GM12865 (cell line): ENCODE data around the gene C1orf216.

ENCODE experiments used
- DNase-seq: peaks from one replicate; pipeline ENCODE4 v3.0.0; 2010; ENCODE audit warnings: low read depth
- H3K4me3 ChIP-seq: 2 replicates; pipeline ENCODE4 v1.5.1; 2011; ENCODE audit warnings: mild to moderate bottlenecking, low read depth, low read length, control low read depth
- TF ChIP-seq, protein P1 (sequence below): IDR thresholded peaks from 2 replicates; pipeline ENCODE4 v1.5.1; 2011; ENCODE audit warnings: low read length, control low read depth, low read depth, inconsistent platforms; ENCODE audit not compliant: insufficient read depth; ENCODE audit errors: missing control alignments

C1orf216 gene, protein sequence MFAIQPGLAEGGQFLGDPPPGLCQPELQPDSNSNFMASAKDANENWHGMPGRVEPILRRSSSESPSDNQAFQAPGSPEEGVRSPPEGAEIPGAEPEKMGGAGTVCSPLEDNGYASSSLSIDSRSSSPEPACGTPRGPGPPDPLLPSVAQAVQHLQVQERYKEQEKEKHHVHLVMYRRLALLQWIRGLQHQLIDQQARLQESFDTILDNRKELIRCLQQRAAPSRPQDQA

GRCh38 chr1:35718492-35719336 is at the start of gene C1orf216:
C1orf216 (minus strand) TSS chr1:35718884; CDS start chr1:35716321, 2,563 bp downstream.
- TF ChIP-seq, protein P1, sequence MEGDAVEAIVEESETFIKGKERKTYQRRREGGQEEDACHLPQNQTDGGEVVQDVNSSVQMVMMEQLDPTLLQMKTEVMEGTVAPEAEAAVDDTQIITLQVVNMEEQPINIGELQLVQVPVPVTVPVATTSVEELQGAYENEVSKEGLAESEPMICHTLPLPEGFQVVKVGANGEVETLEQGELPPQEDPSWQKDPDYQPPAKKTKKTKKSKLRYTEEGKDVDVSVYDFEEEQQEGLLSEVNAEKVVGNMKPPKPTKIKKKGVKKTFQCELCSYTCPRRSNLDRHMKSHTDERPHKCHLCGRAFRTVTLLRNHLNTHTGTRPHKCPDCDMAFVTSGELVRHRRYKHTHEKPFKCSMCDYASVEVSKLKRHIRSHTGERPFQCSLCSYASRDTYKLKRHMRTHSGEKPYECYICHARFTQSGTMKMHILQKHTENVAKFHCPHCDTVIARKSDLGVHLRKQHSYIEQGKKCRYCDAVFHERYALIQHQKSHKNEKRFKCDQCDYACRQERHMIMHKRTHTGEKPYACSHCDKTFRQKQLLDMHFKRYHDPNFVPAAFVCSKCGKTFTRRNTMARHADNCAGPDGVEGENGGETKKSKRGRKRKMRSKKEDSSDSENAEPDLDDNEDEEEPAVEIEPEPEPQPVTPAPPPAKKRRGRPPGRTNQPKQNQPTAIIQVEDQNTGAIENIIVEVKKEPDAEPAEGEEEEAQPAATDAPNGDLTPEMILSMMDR, result no peak
- H3K4me3 ChIP-seq, result peak within 1 kb of the TSS; percentile 83
- DNase-seq, result peak; percentile 73

GRCh38 chr1:35764283-35764682 is 45.6 kb upstream of the C1orf216 start:
- TF ChIP-seq, protein P1, result no peak
- DNase-seq, result no peak
- H3K4me3 ChIP-seq, result no peak overlapping the region

DNA sequence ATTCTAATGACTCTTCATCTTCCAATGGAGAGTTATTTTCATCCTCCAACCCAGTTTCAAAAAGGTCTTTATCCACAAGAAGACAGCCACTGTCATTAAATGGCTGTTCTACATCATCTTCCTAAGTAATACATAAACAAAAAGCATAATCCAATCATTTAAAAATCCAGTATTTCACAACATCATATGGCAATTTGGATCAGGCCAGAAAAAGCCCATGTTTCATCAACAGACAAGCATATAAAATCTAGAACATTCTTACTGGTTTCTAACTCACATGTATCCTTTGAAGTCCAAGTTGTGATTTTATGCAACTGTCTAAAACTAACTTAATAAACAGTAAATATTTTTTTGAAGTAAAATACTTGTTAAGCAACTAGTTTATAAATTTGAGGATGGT is 44.5 kb upstream of the C1orf216 start:
- TF ChIP-seq, protein P1, result no peak
- H3K4me3 ChIP-seq, result no peak overlapping the region
- DNase-seq, result no peak

DNA sequence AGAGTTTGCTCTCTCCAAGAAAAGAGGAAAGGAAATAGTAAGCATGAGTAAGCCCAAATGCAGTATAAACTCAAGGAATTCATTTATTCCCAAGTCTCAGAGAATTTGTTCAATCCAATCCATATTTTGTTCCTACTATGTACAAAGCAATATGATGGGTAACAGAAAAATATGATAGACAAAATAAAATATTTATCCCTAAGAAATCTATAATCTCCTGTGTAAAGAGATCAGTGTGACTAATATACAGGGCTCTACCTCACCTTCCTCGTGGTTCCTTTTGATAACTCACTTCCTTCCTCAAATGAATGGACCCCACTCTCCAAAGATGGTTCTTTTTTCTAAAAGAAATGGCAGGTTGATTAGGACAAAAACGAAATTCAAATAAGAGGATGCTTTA is 43.5 kb upstream of the C1orf216 start:
- no peak for DNase-seq
- no peak overlapping the region for H3K4me3 ChIP-seq
- TF ChIP-seq, protein P1, result no peak

- DNase-seq, result no peak
- TF ChIP-seq, protein P1, result no peak
These were observed 37.4 kb upstream of the C1orf216 start for GRCh38 chr1:35756064-35756463.

GRCh38 chr1:35753626-35754260 is 35.1 kb upstream of the C1orf216 start:
- H3K4me3 ChIP-seq, result no peak overlapping the region
- DNase-seq, result no peak
- TF ChIP-seq, protein P1, result no peak

More at GRCh38 chr1:35756064-35756463, 37.4 kb upstream of the C1orf216 start:
- H3K4me3 ChIP-seq, result no peak overlapping the region
